Small intestine (tissue), 7 donors: ENCODE measurements around the gene GPR27. TPM values are rescaled to one million over a fixed set of nuclear protein-coding genes. Genes with fewer than 3 reads are reported as not detected.

Source experiments
- DNase-seq, 2 donors: peaks; one replicate each; pipeline versions ENCODE4 v3.0.0 to v3.0.0-alpha.2; 2013
- FAIRE-seq: peaks from 2 replicates; lab custom pipeline; 2012; peaks lifted over from hg19 to GRCh38; lab: Jason Lieb, UNC
- H3K27ac ChIP-seq, 3 donors: one replicate each; pipeline ENCODE4 v1.5.1; 2013; ENCODE audit warnings: low read length in 2 of 3, mild to moderate bottlenecking in 2 of 3, control low read depth in 1 of 3, inconsistent platforms in 1 of 3, low read depth in 1 of 3, moderate library complexity in 1 of 3
- H3K27me3 ChIP-seq, 3 donors: one replicate each; pipeline ENCODE4 v1.6.1; 2013; ENCODE audit warnings: low read length in 3 of 3, inconsistent platforms in 1 of 3; ENCODE audit not compliant: control insufficient read depth in 3 of 3, insufficient read depth in 3 of 3
- H3K36me3 ChIP-seq, 3 donors: one replicate each; pipeline ENCODE4 v1.6.1; 2013; ENCODE audit warnings: low read length in 3 of 3, inconsistent platforms in 1 of 3, low read depth in 1 of 3, mild to moderate bottlenecking in 1 of 3, moderate library complexity in 1 of 3; ENCODE audit not compliant: control insufficient read depth in 3 of 3, insufficient read depth in 2 of 3
- H3K4me1 ChIP-seq, 3 donors: one replicate each; pipeline ENCODE4 v1.6.1; 2013; ENCODE audit warnings: low read length in 2 of 3, inconsistent platforms in 1 of 3, low read depth in 1 of 3, mild to moderate bottlenecking in 1 of 3, moderate library complexity in 1 of 3; ENCODE audit not compliant: control insufficient read depth in 3 of 3, insufficient read depth in 2 of 3
- H3K4me3 ChIP-seq, 3 donors: one replicate each; pipeline ENCODE4 v1.5.1; 2013; ENCODE audit warnings: low read length in 3 of 3, control low read depth in 1 of 3, inconsistent platforms in 1 of 3, low read depth in 1 of 3, mild to moderate bottlenecking in 1 of 3, moderate library complexity in 1 of 3
- H3K9me3 ChIP-seq, 2 donors: one replicate each; pipeline ENCODE4 v1.6.1; 2013; ENCODE audit warnings: low read depth in 1 of 2, low read length in 1 of 2; ENCODE audit not compliant: control insufficient read depth in 2 of 2, insufficient read depth in 1 of 2
- WGBS, 3 donors: extraction: QIAGEN DNeasy Blood & Tissue Kit; methylation state at CpG; one replicate each; pipeline ENCODE4 v1.1.7; 2013; 5-methylcytosine and 5-hydroxymethylcytosine counted together
- polyA plus RNA-seq, 4 donors: library from polyadenylated mRNA; stranded (reverse) in 3 of 4; unstranded in 1 of 4; fragments of 200-250 nt in 3 of 4; fragments of 120-200 nt in 1 of 4; gene quantifications; one replicate each; pipeline versions ENCODE4 v1.2.1 to v1.2.3, GENCODE V29; 2013
- donor health status: healthy with polysubstance abuse.
- donor health status: control.
- donor health status: control.
- donor health status: Bipolar disorder and iron deficiency.
- donor health status: healthy.

Gene GPR27
- polyA plus RNA-seq, 4 donors, result 0.38 to 1.0 TPM; not detected in 2

- no peak for FAIRE-seq
- Histone ChIP-seq H3K4me1 (peaks cover 0 to 5% (median 4%) of the 10 kb centered on the region in 3 donors), H3K9me3 (no peaks in the 10 kb centered on the region), H3K4me3 (no peak overlapping the region), H3K27ac (no peak overlapping the region), H3K36me3 (no peaks in the 10 kb centered on the region), H3K27me3 (no peaks in the 10 kb centered on the region)
- 37 to 78% (median 46%) methylated on average over 2 of the region's 2 CpGs for WGBS, 3 donors
- DNase-seq, result no peak
These were observed 40.6 kb upstream of the GPR27 start for GRCh38 chr3:71713041-71713440.

DNA sequence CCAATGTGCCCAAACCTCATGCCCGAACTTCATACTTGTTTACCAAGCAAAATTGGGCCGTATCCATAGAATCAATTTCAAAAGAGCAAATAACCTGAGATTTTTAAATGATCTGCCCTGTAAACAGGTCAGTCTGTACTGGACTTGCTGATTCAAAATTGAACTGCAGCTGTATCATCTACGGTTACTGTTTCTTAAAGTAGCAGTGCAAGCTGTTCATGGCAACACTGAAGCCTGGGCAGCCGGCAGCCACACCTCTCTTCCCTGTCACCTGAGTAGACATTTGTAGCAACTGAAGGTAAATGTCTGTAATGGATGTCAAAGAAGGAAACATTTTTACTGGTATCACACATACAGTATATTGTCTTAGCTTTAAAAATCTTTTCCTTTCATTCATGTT is 39.1 kb upstream of the GPR27 start:
- no peak for DNase-seq
- no peaks in the 10 kb centered on the region for H3K27me3 ChIP-seq
- H3K27ac ChIP-seq, result no peak overlapping the region
- no peaks in the 10 kb centered on the region for H3K36me3 ChIP-seq
- H3K9me3 ChIP-seq, result no peaks in the 10 kb centered on the region
- WGBS, 3 donors, result 78 to 86% (median 84%) methylated on average over 4 of the region's 4 CpGs
- no peak overlapping the region for H3K4me3 ChIP-seq
- no peak for FAIRE-seq
- peaks cover 0 to 4% (median 4%) of the 10 kb centered on the region in 3 donors for H3K4me1 ChIP-seq

GRCh38 chr3:71718072-71718471 is 35.6 kb upstream of the GPR27 start:
- Histone ChIP-seq H3K27me3 (peaks cover 0 to 6% (median 0%) of the 10 kb centered on the region in 3 donors), H3K27ac (no peak overlapping the region), H3K4me3 (no peak overlapping the region), H3K9me3 (no peaks in the 10 kb centered on the region), H3K36me3 (peaks cover 0 to 2% (median 0%) of the 10 kb centered on the region in 3 donors), H3K4me1 (no peaks in the 10 kb centered on the region)
- DNase-seq, result peak in 1 of 2 donors; percentile 17
- 74 to 86% (median 84%) methylated on average over 4 of the region's 4 CpGs for WGBS, 3 donors
- FAIRE-seq, result no peak

GRCh38 chr3:71721002-71721401 is 32.7 kb upstream of the GPR27 start:
- peaks cover 0 to 5% (median 0%) of the 10 kb centered on the region in 3 donors for H3K4me1 ChIP-seq
- peaks cover 0 to 18% (median 0%) of the 10 kb centered on the region in 3 donors for H3K27me3 ChIP-seq
- H3K4me3 ChIP-seq, result no peak overlapping the region
- H3K36me3 ChIP-seq, result peaks cover 0 to 2% (median 0%) of the 10 kb centered on the region in 3 donors
- H3K27ac ChIP-seq, result no peak overlapping the region
- H3K9me3 ChIP-seq, result no peaks in the 10 kb centered on the region
- FAIRE-seq (no peak), DNase-seq (no peak)
- WGBS, 3 donors, result 92 to 96% (median 94%) methylated on average over 7 of the region's 7 CpGs

- DNase-seq (no peak), FAIRE-seq (no peak)
- H3K4me1 ChIP-seq, result peaks cover 0 to 5% (median 0%) of the 10 kb centered on the region in 3 donors
- no peak overlapping the region for H3K4me3 ChIP-seq
- WGBS, 3 donors, result 61 to 73% (median 71%) methylated on average over 6 of the region's 6 CpGs
- no peaks in the 10 kb centered on the region for H3K9me3 ChIP-seq
- H3K27me3 ChIP-seq, result peaks cover 0 to 22% (median 0%) of the 10 kb centered on the region in 3 donors
- H3K27ac ChIP-seq, result no peak overlapping the region
- peaks cover 0 to 2% (median 0%) of the 10 kb centered on the region in 3 donors for H3K36me3 ChIP-seq
These were observed 32.0 kb upstream of the GPR27 start for GRCh38 chr3:71721651-71722157.

GRCh38 chr3:71722693-71723092 is 31.0 kb upstream of the GPR27 start:
- no peak for DNase-seq
- FAIRE-seq, result no peak
- Histone ChIP-seq H3K9me3 (no peaks in the 10 kb centered on the region), H3K36me3 (peaks cover 0 to 2% (median 0%) of the 10 kb centered on the region in 3 donors), H3K27me3 (peaks cover 0 to 25% (median 0%) of the 10 kb centered on the region in 3 donors), H3K27ac (no peak overlapping the region), H3K4me1 (peaks cover 0 to 5% (median 0%) of the 10 kb centered on the region in 3 donors), H3K4me3 (no peak overlapping the region)
- WGBS, 3 donors, result 81 to 91% (median 88%) methylated on average over 1 of the region's 1 CpG

GRCh38 chr3:71723452-71724170 is 30.0 kb upstream of the GPR27 start:
- DNase-seq, result peak in 1 of 2 donors; percentile 53

DNA sequence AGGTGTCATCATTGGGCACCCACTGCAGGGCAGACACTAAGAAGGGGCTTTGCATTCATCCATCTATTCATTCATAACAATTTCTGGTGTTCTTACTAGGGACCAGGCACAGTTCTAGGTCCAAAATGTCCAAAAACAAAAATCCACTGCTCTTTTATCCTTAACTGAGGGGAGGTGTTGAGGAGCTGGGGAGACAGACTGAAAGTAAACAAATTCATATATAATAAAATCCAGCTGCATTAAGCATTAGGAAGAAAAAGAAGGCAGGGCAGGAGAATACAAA is 29.5 kb upstream of the GPR27 start:
- Histone ChIP-seq H3K9me3 (no peaks in the 10 kb centered on the region), H3K4me3 (peak overlapping the region in 2 of 3 donors; percentile 71 to 95), H3K4me1 (peaks cover 0 to 5% (median 0%) of the 10 kb centered on the region in 3 donors), H3K27me3 (peaks cover 0 to 32% (median 0%) of the 10 kb centered on the region in 3 donors), H3K27ac (peak overlapping the region in 2 of 3 donors; percentile 66 to 87), H3K36me3 (peaks cover 0 to 2% (median 0%) of the 10 kb centered on the region in 3 donors)
- DNase-seq (no peak), FAIRE-seq (no peak)

More at GRCh38 chr3:71723452-71724170, 30.0 kb upstream of the GPR27 start:
- WGBS, 3 donors, result 6 to 19% (median 11%) methylated on average over 6 of the region's 6 CpGs
- peaks cover 0 to 5% (median 0%) of the 10 kb centered on the region in 3 donors for H3K4me1 ChIP-seq
- FAIRE-seq, result no peak
- H3K36me3 ChIP-seq, result peaks cover 0 to 2% (median 0%) of the 10 kb centered on the region in 3 donors
- no peaks in the 10 kb centered on the region for H3K9me3 ChIP-seq
- peaks cover 0 to 27% (median 0%) of the 10 kb centered on the region in 3 donors for H3K27me3 ChIP-seq
- H3K27ac ChIP-seq, result peak overlapping the region in 1 of 3 donors; percentile 87
- peak overlapping the region in 1 of 3 donors; percentile 95 for H3K4me3 ChIP-seq
